Prostate gland (tissue), 2 donors: Measurements from ENCODE around the gene CCDC70. TPM values are rescaled to one million over a fixed set of nuclear protein-coding genes. Genes with fewer than 3 reads are reported as not detected.

ENCODE experiments used
- DNase-seq: peaks from one replicate; pipeline ENCODE4 v3.0.0-alpha.2; 2019; ENCODE audit warnings: low spot score
- H3K27ac ChIP-seq, 2 donors: fragments of 200-600 bp; sonication (generic); 2 replicates each; pipeline ENCODE4 v1.5.1; 2017 to 2019
- H3K27me3 ChIP-seq: fragments of 200-600 bp; sonication (generic); replicated peaks from 2 replicates; pipeline ENCODE4 v1.5.1; 2019; ENCODE audit not compliant: insufficient read depth
- H3K36me3 ChIP-seq, 2 donors: fragments of 200-600 bp; sonication (generic); 1 replicate in 1 of 2; 2 replicates in 1 of 2; pipeline versions ENCODE4 v1.5.1 to v1.8.1; 2017 to 2019
- H3K4me1 ChIP-seq: fragments of 200-600 bp; sonication (generic); replicated peaks from 2 replicates; pipeline ENCODE4 v1.5.1; 2019
- H3K4me3 ChIP-seq, 2 donors: fragments of 200-600 bp; sonication (generic); 2 replicates each; pipeline ENCODE4 v1.5.1; 2017 to 2019
- H3K9me3 ChIP-seq: fragments of 200-600 bp; sonication (generic); 2 replicates; pipeline ENCODE4 v1.5.1; 2017
- POLR2A ChIP-seq: fragments of 450-650 bp; IDR thresholded peaks from one replicate; pipeline ENCODE4 v1.6.1; 2016; ENCODE audit warnings: antibody characterized with exemption, mild to moderate bottlenecking
- POLR2AphosphoS5 ChIP-seq: sonication (generic); formaldehyde crosslinking; IDR thresholded peaks from one replicate; pipeline ENCODE4 v1.6.1; 2017; ENCODE audit warnings: antibody characterized with exemption
- WGBS: methylation state at CpG from one replicate; pipeline ENCODE4 v1.1.5; 2018; 5-methylcytosine and 5-hydroxymethylcytosine counted together
- intact Hi-C: fragments of 100-400 bp; cut with DNase I; formaldehyde crosslinking; loops from one replicate; pipeline ENCODE4 v1.14.2; 2022
- total RNA-seq, 2 donors: library from RNA; depleted of rRNA; stranded (reverse); fragments of >200 nt; gene quantifications; one replicate each; pipeline ENCODE4 v1.1.0, GENCODE V29; 2016
- TF ChIP-seq, protein P1 (sequence below), 4 experiments: fragments of 200-600 bp in 2 of 4; fragments of 450-650 bp in 2 of 4; sonication (generic) in 2 of 4; IDR thresholded peaks; 1 replicate in 3 of 4; 2 replicates in 1 of 4; pipeline ENCODE4 v1.5.1; 2016 to 2019; ENCODE audit warnings: antibody characterized with exemption in 4 of 4, mild to moderate bottlenecking in 2 of 4, moderate library complexity in 2 of 4

CCDC70 gene
- total RNA-seq, 2 donors from 2014 or later = 11.5 TPM; not detected in 1

DNA sequence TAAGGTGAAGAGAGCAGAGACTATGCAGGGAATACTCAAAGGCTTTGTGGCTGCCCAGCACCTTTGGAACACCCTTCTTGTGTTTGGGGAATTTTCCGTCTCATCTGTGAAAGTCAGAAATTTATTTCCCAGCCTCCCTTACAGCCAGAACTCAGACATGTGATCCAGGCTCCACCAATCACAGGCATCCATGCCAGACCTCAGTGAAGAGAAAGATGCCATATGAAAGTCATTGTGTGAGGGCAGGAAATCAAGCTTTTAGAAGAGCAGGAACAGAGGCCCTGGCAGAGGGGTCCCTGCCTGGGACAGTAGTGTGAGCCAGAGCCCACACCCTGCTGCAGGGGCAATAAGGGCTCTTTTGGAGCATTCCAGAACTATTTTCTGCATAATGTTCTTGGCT, 12.1 kb downstream of the CCDC70 start:
- intact Hi-C loops = no loop called here
- 100% methylated on average over 1 of the region's 1 CpG for WGBS
- no peaks in the 10 kb centered on the region for H3K4me1 ChIP-seq
- H3K27me3 ChIP-seq = no peaks in the 10 kb centered on the region
- no peak overlapping the region for H3K4me3 ChIP-seq
- H3K27ac ChIP-seq = no peak overlapping the region
- no peak for DNase-seq
- no peaks in the 10 kb centered on the region for H3K9me3 ChIP-seq
- TF ChIP-seq POLR2AphosphoS5 = no peak
- TF ChIP-seq, protein P1, sequence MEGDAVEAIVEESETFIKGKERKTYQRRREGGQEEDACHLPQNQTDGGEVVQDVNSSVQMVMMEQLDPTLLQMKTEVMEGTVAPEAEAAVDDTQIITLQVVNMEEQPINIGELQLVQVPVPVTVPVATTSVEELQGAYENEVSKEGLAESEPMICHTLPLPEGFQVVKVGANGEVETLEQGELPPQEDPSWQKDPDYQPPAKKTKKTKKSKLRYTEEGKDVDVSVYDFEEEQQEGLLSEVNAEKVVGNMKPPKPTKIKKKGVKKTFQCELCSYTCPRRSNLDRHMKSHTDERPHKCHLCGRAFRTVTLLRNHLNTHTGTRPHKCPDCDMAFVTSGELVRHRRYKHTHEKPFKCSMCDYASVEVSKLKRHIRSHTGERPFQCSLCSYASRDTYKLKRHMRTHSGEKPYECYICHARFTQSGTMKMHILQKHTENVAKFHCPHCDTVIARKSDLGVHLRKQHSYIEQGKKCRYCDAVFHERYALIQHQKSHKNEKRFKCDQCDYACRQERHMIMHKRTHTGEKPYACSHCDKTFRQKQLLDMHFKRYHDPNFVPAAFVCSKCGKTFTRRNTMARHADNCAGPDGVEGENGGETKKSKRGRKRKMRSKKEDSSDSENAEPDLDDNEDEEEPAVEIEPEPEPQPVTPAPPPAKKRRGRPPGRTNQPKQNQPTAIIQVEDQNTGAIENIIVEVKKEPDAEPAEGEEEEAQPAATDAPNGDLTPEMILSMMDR (IDR thresholded peaks at IDR 0.05) = no peak
- TF ChIP-seq POLR2A = no peak
- no peaks in the 10 kb centered on the region for H3K36me3 ChIP-seq

DNA sequence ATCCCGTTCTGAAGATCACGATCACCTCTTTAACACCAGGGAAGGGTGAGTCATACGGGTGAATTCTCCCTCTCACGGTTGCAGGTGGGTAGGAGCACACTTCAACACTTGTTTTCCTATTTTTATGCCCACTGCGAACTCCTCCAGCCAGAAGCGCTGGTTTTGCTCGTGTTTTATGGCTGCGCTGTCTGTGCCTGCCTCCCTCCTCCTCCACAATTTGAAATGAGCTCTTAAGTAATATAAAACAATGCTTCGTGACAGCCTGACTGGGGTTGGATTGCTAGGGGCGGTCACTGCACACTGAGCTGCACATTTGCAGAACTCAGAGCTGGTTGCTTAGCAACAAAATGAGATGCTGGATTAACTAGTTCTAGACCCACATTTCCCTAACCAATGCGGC, 12.9 kb downstream of the CCDC70 start:
- Histone ChIP-seq H3K9me3 (no peaks in the 10 kb centered on the region), H3K27me3 (no peaks in the 10 kb centered on the region), H3K36me3 (no peaks in the 10 kb centered on the region), H3K4me3 (no peak overlapping the region), H3K4me1 (no peaks in the 10 kb centered on the region), H3K27ac (no peak overlapping the region)
- WGBS = 46% methylated on average over 11 of the region's 11 CpGs
- intact Hi-C loops = no loop called here
- DNase-seq = no peak
- no peak for TF ChIP-seq POLR2AphosphoS5
- TF ChIP-seq POLR2A = no peak
- TF ChIP-seq, protein P1 (IDR thresholded peaks at IDR 0.05) = no peak

DNA sequence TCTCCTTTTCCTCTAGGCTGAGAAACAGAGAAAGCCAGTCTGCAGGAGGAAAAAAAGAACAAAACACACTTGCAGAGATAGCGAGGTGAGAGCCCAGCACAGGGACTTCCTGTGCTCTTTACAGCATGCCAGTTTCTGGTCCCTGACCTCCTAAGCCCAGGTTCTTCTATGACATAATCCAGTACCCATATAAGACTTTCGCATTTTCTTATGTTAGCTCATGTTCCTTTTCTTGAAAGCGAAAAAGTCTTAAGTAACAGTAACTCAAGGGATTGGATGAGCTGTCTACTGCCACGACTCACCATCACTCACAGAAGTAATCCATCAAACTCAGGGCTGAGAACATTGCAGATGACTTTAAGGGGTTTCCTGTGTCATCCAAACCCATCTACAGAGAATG, 17.4 kb downstream of the CCDC70 start:
- 89% methylated on average over 4 of the region's 4 CpGs for WGBS
- no peak for DNase-seq
- no peak for TF ChIP-seq POLR2A
- TF ChIP-seq, protein P1 (IDR thresholded peaks at IDR 0.05) = no peak

DNA sequence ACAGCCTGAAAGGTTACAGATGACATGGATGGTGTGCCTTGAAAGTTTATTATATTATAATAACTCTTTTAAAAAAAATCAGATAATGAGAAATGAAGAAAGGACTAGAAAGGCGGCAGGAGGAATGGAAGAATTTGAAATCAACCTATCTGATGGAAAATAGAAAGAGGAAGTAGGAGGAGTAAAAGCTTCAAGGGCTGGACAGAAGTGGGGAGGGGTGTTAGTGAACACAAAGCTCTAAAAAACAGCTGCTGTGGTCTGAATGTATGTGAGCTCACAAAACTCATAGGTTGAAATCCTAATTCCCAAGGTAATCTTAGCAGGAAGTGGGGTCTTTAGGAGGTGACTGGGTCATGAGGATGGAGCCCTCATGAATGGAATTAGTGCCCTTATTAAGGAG, 19.5 kb downstream of the CCDC70 start:
- Histone ChIP-seq H3K27ac (no peak overlapping the region), H3K9me3 (no peaks in the 10 kb centered on the region), H3K36me3 (no peaks in the 10 kb centered on the region), H3K27me3 (no peaks in the 10 kb centered on the region), H3K4me3 (no peak overlapping the region), H3K4me1 (no peaks in the 10 kb centered on the region)
- DNase-seq = no peak
- intact Hi-C loops = no loop called here
- no peak for TF ChIP-seq POLR2A
- TF ChIP-seq, protein P1 (IDR thresholded peaks at IDR 0.05) = no peak
- TF ChIP-seq POLR2AphosphoS5 = no peak
- 94% methylated on average over 1 of the region's 1 CpG for WGBS

More for the DNA sequence above, 17.4 kb downstream of the CCDC70 start:
- Histone ChIP-seq H3K9me3 (no peaks in the 10 kb centered on the region), H3K4me3 (no peak overlapping the region), H3K27ac (no peak overlapping the region), H3K4me1 (no peaks in the 10 kb centered on the region), H3K36me3 (no peaks in the 10 kb centered on the region), H3K27me3 (no peaks in the 10 kb centered on the region)
- intact Hi-C loops = no loop called here

DNA sequence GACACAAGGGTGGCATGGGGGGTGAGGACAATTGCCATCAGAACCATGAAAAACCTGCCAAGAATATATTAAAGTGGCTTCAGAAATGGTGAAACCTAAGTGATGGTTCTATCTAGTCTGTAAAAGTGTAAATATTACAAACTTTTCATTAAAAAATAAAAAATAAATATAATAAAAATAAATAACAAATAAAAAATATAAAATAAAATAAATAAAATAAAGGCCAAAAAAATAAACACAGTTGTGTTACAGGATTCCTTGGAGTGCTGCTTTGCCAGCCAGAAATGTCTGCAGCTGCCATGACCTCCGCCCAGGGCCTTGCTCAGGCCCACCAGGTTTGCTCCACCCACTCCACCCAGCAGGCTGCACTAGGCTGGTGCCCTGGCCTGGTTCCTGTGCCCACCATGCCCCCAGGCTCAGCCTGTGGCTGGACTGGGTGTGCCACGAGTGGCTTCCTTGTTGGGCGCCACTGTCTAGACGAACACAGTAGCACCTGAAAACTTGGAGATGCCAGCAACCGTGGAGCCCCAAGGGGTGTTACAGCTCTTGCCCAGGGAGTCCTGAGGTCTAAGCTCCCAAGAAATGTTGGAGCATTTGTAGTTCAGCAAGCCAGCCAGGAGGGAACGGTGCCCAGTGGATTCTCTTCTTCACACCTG, 20.9 kb downstream of the CCDC70 start:
- Histone ChIP-seq H3K9me3 (no peaks in the 10 kb centered on the region), H3K27ac (no peak overlapping the region), H3K36me3 (no peaks in the 10 kb centered on the region), H3K4me1 (no peaks in the 10 kb centered on the region), H3K27me3 (no peaks in the 10 kb centered on the region), H3K4me3 (no peak overlapping the region)
- intact Hi-C loops = no loop called here
- 96% methylated on average over 6 of the region's 6 CpGs for WGBS
- no peak for DNase-seq
- TF ChIP-seq POLR2A (no peak), POLR2AphosphoS5 (no peak)
- TF ChIP-seq, protein P1 (IDR thresholded peaks at IDR 0.05) = no peak
